Frontal cortex (tissue), 1 donor: ENCODE measurements around the gene NAA16. TPM values are rescaled to one million over a fixed set of nuclear protein-coding genes. Genes with fewer than 3 reads are reported as not detected.

Source experiments
- small RNA-seq: library from RNA; depleted of rRNA; stranded (forward); fragments of <200 nt; gene quantifications from one replicate; pipeline ENCODE3, GENCODE V24; 2014
- total RNA-seq: library from RNA; depleted of rRNA; stranded (reverse); fragments of >200 nt; gene quantifications from one replicate; pipeline ENCODE4 v1.2.3, GENCODE V29; 2014

Gene NAA16
- total RNA-seq, 1 donor from 2014 or later, result 61.1 TPM

Small RNAs within 50 kb of the gene (small RNA-seq; reads per million reads assigned to genes)
- not detected for gene RNU6-57P

Other genes with a start within 250 kb of the NAA16 start
- gene WBP4, start 249.8 kb upstream of the NAA16 start, total RNA-seq, result 13.9 TPM
- gene KBTBD6, start 178.5 kb upstream of the NAA16 start, total RNA-seq, result 101 TPM
- gene KBTBD7, start 116.7 kb upstream of the NAA16 start, total RNA-seq, result 49.7 TPM
- gene MTRF1, start 47.7 kb upstream of the NAA16 start, total RNA-seq, result 24.5 TPM
- 17.1 TPM for gene RGCC, start 146.3 kb downstream of the NAA16 start, total RNA-seq